NCI-H1436 (cell line): Measurements from ENCODE around the gene SEPHS2.
"Not testable (repeated sequence)": the region's sequence is repeated elsewhere in the genome, so short reads cannot be mapped to it uniquely, and the experiment has no call there.

ENCODE experiments used
- DNase-seq: peaks from one replicate; lab custom pipeline; 2025; lab: John Stamatoyannopoulos, UW

Gene SEPHS2

GRCh38 chr16:30470170-30470512 is 24.5 kb upstream of the SEPHS2 start:
- no peak for DNase-seq

GRCh38 chr16:30464078-30464477 is 18.4 kb upstream of the SEPHS2 start:
- no peak for DNase-seq

GRCh38 chr16:30461426-30461825 is 15.8 kb upstream of the SEPHS2 start:
- not testable (repeated sequence) for DNase-seq

GRCh38 chr16:30459456-30459855 is 13.8 kb upstream of the SEPHS2 start:
- DNase-seq: no peak

GRCh38 chr16:30458561-30459394 is 13.1 kb upstream of the SEPHS2 start:
- DNase-seq: no peak

- DNase-seq: no peak
These were observed 12.3 kb upstream of the SEPHS2 start for GRCh38 chr16:30457743-30458560.

GRCh38 chr16:30457256-30457655 is 11.6 kb upstream of the SEPHS2 start:
- no peak for DNase-seq

GRCh38 chr16:30456302-30456701 is 10.6 kb upstream of the SEPHS2 start:
- DNase-seq: no peak

GRCh38 chr16:30452709-30453580 is 7.3 kb upstream of the SEPHS2 start:
- not testable (repeated sequence) for DNase-seq

- DNase-seq: no peak
These were observed 3.4 kb upstream of the SEPHS2 start for GRCh38 chr16:30449116-30449435.

GRCh38 chr16:30447512-30448226 is 2.0 kb upstream of the SEPHS2 start:
- DNase-seq: no peak

- no peak for DNase-seq
These were observed 525 bp upstream of the SEPHS2 start for GRCh38 chr16:30446203-30446595.

GRCh38 chr16:30445149-30445407 is 596 bp downstream of the SEPHS2 start:
- DNase-seq: no peak

GRCh38 chr16:30444231-30445148 is 1.2 kb downstream of the SEPHS2 start:
- DNase-seq: no peak

GRCh38 chr16:30443631-30444030 is 2.0 kb downstream of the SEPHS2 start:
- DNase-seq: no peak

GRCh38 chr16:30439720-30440348 is 5.8 kb downstream of the SEPHS2 start:
- DNase-seq: no peak

- DNase-seq: no peak
These were observed 6.8 kb downstream of the SEPHS2 start for GRCh38 chr16:30438835-30439234.

GRCh38 chr16:30437511-30438046 is 8.1 kb downstream of the SEPHS2 start:
- DNase-seq: no peak

GRCh38 chr16:30434852-30435251 is 10.8 kb downstream of the SEPHS2 start:
- no peak for DNase-seq

GRCh38 chr16:30430428-30430970 is 15.2 kb downstream of the SEPHS2 start:
- peak; percentile 50 for DNase-seq
